OCI-LY1 (cell line): Measurements from ENCODE around the gene CPXM2.

ENCODE experiments used
- H2AFZ ChIP-seq: fragments of 200-600 bp; sonication (generic), shearing (Covaris generic); 2 replicates; pipeline ENCODE4 v1.6.0; 2014; ENCODE audit warnings: antibody characterized with exemption, mild to moderate bottlenecking, low read length
- H3F3A ChIP-seq: fragments of 200-600 bp; sonication (generic), shearing (Covaris generic); 2 replicates; pipeline ENCODE4 v1.6.0; 2014; ENCODE audit warnings: mild to moderate bottlenecking, antibody characterized with exemption, low read length, moderate library complexity; ENCODE audit not compliant: insufficient read depth
- H3K27ac ChIP-seq: fragments of 200-600 bp; sonication (generic); 2 replicates; pipeline ENCODE4 v1.5.1; 2014; ENCODE audit warnings: low read length, mixed run types, mild to moderate bottlenecking, low read depth; ENCODE audit not compliant: poor library complexity, severe bottlenecking
- H3K27me3 ChIP-seq: fragments of 200-600 bp; sonication (generic); 2 replicates; pipeline ENCODE4 v1.6.0; 2014; ENCODE audit warnings: antibody characterized with exemption, mild to moderate bottlenecking, low read length, moderate library complexity; ENCODE audit not compliant: insufficient read depth
- H3K36me3 ChIP-seq: fragments of 200-600 bp; sonication (generic); 2 replicates; pipeline ENCODE4 v1.6.1; 2014; ENCODE audit warnings: mild to moderate bottlenecking, antibody characterized with exemption, low read length, moderate library complexity, mixed read lengths; ENCODE audit not compliant: insufficient read depth
- H3K4me1 ChIP-seq: fragments of 200-600 bp; sonication (generic); 2 replicates; pipeline ENCODE4 v1.5.1; 2014; ENCODE audit warnings: mild to moderate bottlenecking, low read length, moderate library complexity; ENCODE audit not compliant: insufficient read depth, severe bottlenecking
- H3K4me2 ChIP-seq: fragments of 200-600 bp; sonication (generic), shearing (Covaris generic); 2 replicates; pipeline ENCODE4 v1.6.1; 2014; ENCODE audit warnings: low read length
- H3K4me3 ChIP-seq: fragments of 200-600 bp; sonication (generic); 2 replicates; pipeline ENCODE4 v1.5.1; 2014; ENCODE audit warnings: low read length, low read depth, mild to moderate bottlenecking, mixed read lengths; ENCODE audit not compliant: poor library complexity, severe bottlenecking
- H3K79me2 ChIP-seq: fragments of 200-600 bp; shearing (Covaris generic); 2 replicates; pipeline ENCODE4 v1.6.1; 2016; ENCODE audit warnings: mixed run types, low read length, mixed read lengths; ENCODE audit not compliant: insufficient read depth
- H3K9ac ChIP-seq: fragments of 200-600 bp; sonication (generic), shearing (Covaris generic); 2 replicates; pipeline ENCODE4 v1.6.1; 2014; ENCODE audit warnings: mild to moderate bottlenecking, low read length, mixed read lengths
- H3K9me2 ChIP-seq: fragments of 200-600 bp; sonication (generic), shearing (Covaris generic); 2 replicates; pipeline ENCODE4 v1.6.1; 2014; ENCODE audit warnings: low read depth, mild to moderate bottlenecking, low read length, mixed read lengths
- H3K9me3 ChIP-seq: fragments of 200-600 bp; shearing (Covaris generic); 2 replicates; pipeline ENCODE4 v1.6.1; 2014; ENCODE audit warnings: low read length, mixed read lengths
- H4K20me1 ChIP-seq: fragments of 200-600 bp; sonication (generic), shearing (Covaris generic); 2 replicates; pipeline ENCODE4 v1.6.0; 2016; ENCODE audit warnings: mild to moderate bottlenecking, low read length; ENCODE audit not compliant: insufficient read depth
- EZH2 ChIP-seq: fragments of 200-600 bp; sonication (generic), shearing (Covaris generic); IDR thresholded peaks from 2 replicates; pipeline ENCODE4 v1.8.0; 2017; ENCODE audit warnings: borderline replicate concordance, mixed run types, mild to moderate bottlenecking, antibody characterized with exemption, low read length, moderate library complexity, mixed read lengths
- TF ChIP-seq, protein P1 (sequence below): fragments of 200-600 bp; sonication (generic), shearing (Covaris generic); IDR thresholded peaks from 2 replicates; pipeline ENCODE4 v1.5.1; 2017; ENCODE audit warnings: mild to moderate bottlenecking, antibody characterized with exemption, low read length, moderate library complexity, mixed read lengths

CPXM2 gene

DNA sequence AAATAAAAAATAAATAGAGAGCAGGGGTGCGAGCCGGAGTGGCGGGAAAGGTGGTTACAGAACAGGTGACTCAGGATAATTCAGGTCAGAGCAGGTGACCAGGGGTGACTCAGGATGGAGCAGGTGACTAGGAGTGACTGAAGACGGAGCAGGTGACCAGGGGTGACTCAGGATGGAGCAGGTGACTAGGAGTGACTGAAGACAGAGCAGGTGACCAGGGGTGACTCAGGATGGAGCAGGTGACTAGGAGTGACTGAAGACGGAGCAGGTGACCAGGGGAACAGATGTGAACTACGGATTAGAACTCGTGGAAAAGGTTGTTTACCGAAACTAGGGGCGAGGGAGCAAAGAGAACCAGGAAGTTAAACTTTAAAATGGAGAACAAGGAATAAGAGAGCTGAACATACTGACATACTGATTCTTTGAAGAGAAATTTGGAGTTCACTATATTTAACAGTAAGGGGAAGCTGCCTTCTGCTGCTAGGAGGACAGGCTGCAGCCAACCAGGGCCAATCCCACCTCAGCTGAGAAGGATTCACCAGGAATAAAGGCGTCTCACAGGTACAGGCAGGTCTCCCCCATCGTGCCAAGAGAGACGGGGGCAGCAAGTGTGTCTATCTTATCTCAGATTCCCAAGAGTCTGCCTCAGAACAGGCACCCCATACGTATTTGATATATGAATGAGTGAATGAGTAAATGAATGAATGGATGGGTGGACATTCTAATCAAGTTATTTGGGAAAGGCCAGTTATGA, 101.3 kb downstream of the CPXM2 start:
- H3K79me2 ChIP-seq, result no peaks in the 10 kb centered on the region
- H3F3A ChIP-seq, result no peaks in the 10 kb centered on the region
- TF ChIP-seq, protein P1, sequence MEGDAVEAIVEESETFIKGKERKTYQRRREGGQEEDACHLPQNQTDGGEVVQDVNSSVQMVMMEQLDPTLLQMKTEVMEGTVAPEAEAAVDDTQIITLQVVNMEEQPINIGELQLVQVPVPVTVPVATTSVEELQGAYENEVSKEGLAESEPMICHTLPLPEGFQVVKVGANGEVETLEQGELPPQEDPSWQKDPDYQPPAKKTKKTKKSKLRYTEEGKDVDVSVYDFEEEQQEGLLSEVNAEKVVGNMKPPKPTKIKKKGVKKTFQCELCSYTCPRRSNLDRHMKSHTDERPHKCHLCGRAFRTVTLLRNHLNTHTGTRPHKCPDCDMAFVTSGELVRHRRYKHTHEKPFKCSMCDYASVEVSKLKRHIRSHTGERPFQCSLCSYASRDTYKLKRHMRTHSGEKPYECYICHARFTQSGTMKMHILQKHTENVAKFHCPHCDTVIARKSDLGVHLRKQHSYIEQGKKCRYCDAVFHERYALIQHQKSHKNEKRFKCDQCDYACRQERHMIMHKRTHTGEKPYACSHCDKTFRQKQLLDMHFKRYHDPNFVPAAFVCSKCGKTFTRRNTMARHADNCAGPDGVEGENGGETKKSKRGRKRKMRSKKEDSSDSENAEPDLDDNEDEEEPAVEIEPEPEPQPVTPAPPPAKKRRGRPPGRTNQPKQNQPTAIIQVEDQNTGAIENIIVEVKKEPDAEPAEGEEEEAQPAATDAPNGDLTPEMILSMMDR, result no peak
- TF ChIP-seq EZH2, result no peak
- H3K4me3 ChIP-seq, result no peak overlapping the region
- H4K20me1 ChIP-seq, result no peaks in the 10 kb centered on the region
- no peak overlapping the region for H2AFZ ChIP-seq
- no peaks in the 10 kb centered on the region; the same call in 1 of the 2 replicates for H3K27me3 ChIP-seq
- no peak overlapping the region for H3K4me2 ChIP-seq
- no peak overlapping the region for H3K9ac ChIP-seq
- H3K9me3 ChIP-seq, result no peaks in the 10 kb centered on the region
- H3K27ac ChIP-seq, result no peak overlapping the region
- no peaks in the 10 kb centered on the region for H3K4me1 ChIP-seq
- H3K36me3 ChIP-seq, result no peaks in the 10 kb centered on the region
- H3K9me2 ChIP-seq, result no peaks in the 10 kb centered on the region

DNA sequence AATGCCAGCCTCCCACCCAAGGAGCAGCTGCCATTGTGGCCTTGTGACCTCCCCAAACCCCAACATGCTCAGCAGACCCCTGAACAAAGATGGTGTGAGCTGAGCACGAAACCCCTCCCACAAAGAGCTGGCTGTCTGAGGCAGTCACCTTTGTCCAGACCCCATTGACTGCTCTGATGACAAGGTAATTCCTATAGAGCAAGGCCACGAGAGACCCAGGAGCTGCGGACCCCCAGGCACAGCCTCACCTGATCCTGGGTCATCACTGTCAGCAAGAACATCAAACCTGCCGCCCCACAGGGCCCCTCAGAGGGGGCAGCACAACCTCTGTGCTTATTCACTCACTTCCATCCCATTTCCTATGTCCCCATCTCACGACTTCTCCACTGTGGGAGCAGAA, 102.6 kb downstream of the CPXM2 start:
- Histone ChIP-seq H3K4me3 (no peak overlapping the region), H3K27ac (no peak overlapping the region), H3K4me1 (no peaks in the 10 kb centered on the region), H3K9me2 (no peaks in the 10 kb centered on the region), H2AFZ (no peak overlapping the region), H3K79me2 (no peaks in the 10 kb centered on the region), H3K9ac (no peak overlapping the region), H3K9me3 (no peaks in the 10 kb centered on the region), H4K20me1 (no peaks in the 10 kb centered on the region), H3K4me2 (no peak overlapping the region), H3K36me3 (no peaks in the 10 kb centered on the region), H3F3A (no peaks in the 10 kb centered on the region), H3K27me3 (no peaks in the 10 kb centered on the region; the same call in 1 of the 2 replicates)
- TF ChIP-seq, protein P1, result no peak
- no peak for TF ChIP-seq EZH2

DNA sequence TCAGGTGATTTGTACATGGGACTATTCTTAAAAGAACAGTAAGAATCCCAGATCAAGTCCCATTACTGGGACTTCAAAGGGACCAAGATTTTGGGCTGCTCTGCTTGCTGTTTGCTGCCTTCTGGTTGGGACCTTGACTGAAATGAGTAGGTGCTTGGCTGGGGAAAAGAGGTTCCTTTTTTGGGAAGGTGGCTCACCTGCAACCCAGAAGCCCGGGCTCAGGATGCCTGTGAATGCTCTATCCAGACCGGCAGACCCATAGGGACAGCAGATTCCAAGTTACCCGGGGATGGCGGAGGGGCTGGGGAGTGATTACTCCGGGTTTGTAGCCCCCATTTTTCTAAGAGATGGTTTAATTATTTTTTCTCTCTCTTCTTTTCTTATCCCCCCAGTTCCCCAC, 104.0 kb downstream of the CPXM2 start:
- H3K9me3 ChIP-seq, result no peaks in the 10 kb centered on the region
- H3K36me3 ChIP-seq, result no peaks in the 10 kb centered on the region
- no peaks in the 10 kb centered on the region for H3K79me2 ChIP-seq
- peaks cover 2% of the 10 kb centered on the region; the same call in 1 of the 2 replicates for H3K27me3 ChIP-seq
- H3K4me3 ChIP-seq, result no peak overlapping the region
- TF ChIP-seq, protein P1, result no peak
- no peak overlapping the region for H2AFZ ChIP-seq
- H3K4me2 ChIP-seq, result no peak overlapping the region
- H3K4me1 ChIP-seq, result no peaks in the 10 kb centered on the region
- H3F3A ChIP-seq, result no peaks in the 10 kb centered on the region
- H3K27ac ChIP-seq, result no peak overlapping the region
- H4K20me1 ChIP-seq, result no peaks in the 10 kb centered on the region
- H3K9ac ChIP-seq, result no peak overlapping the region
- H3K9me2 ChIP-seq, result no peaks in the 10 kb centered on the region
